Occipital lobe (tissue), 2 donors: Measurements from ENCODE around the gene ZPBP2. TPM values are rescaled to one million over a fixed set of nuclear protein-coding genes. Genes with fewer than 3 reads are reported as not detected.
"Not testable (repeated sequence)": the region's sequence is repeated elsewhere in the genome, so short reads cannot be mapped to it uniquely, and the experiment has no call there.

Experiments used
- DNase-seq: peaks from one replicate; lab custom pipeline; 2025; lab: John Stamatoyannopoulos, UW
- total RNA-seq: library from RNA; depleted of rRNA; stranded (reverse); fragments of >200 nt; gene quantifications from one replicate; pipeline ENCODE4 v1.2.3, GENCODE V29; 2014

The ZPBP2 gene
- total RNA-seq, 1 donor from 2014 or later: not detected

DNA sequence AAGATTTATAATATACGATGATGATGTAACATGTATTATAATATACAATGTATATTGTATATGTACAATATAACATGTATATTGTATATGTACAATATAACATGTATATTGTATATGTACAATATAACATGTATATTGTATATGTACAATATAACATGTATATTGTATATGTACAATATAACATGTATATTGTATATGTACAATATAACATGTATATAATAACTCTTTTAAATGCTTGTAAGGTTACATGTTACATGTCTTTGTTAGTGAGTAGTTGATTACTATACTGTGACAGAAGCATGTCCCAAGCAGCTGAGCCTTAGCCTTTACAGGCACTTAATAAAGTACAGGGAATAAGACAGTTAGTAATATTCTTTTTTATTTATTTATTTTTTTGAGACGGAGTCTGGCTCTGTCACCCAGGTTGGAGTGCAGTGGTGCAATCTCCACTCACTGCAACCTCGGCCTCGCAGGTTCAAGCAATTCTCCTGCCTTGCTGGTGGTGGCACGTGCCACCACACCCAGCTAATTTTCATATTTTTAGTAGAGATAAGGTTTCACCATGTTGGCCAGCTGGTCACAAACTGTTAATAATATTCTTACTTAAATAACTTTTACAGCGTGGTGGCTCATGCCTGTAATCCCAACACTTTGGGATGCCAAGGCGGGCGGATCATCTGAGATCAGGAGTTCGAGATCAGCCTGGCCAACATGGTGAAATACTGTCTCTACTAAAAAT is 11.9 kb upstream of the ZPBP2 start:
- not testable (repeated sequence) for DNase-seq

DNA sequence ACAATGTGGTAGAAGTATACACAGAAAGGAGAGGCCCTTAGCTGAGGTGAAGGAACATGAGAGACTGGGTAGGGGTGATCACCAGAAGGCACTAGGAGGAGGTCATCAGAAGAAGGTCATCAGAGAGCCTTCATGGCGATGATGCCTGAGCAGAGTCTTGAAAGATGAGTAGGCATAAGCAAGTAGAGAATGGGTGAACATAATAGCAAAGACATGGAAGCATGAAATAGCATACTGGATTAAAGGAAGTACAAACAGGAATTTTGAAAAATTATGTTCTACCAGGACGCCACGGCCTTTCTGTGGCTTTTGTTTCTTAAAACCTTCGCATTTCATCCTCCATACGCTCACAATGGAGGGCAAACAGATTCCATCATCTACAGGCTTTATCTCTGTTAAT is 6.8 kb upstream of the ZPBP2 start:
- no peak for DNase-seq

GRCh38 chr17:39863244-39863917 is 4.6 kb upstream of the ZPBP2 start:
- DNase-seq: no peak

- no peak for DNase-seq
Observed at GRCh38 chr17:39863918-39864746, 3.9 kb upstream of the ZPBP2 start, which contains the start of gene IKZF3. Gene IKZF3, minus strand, starts transcription at chr17:39864312. Its CDS starts 186 bp downstream, at chr17:39864126.

DNA sequence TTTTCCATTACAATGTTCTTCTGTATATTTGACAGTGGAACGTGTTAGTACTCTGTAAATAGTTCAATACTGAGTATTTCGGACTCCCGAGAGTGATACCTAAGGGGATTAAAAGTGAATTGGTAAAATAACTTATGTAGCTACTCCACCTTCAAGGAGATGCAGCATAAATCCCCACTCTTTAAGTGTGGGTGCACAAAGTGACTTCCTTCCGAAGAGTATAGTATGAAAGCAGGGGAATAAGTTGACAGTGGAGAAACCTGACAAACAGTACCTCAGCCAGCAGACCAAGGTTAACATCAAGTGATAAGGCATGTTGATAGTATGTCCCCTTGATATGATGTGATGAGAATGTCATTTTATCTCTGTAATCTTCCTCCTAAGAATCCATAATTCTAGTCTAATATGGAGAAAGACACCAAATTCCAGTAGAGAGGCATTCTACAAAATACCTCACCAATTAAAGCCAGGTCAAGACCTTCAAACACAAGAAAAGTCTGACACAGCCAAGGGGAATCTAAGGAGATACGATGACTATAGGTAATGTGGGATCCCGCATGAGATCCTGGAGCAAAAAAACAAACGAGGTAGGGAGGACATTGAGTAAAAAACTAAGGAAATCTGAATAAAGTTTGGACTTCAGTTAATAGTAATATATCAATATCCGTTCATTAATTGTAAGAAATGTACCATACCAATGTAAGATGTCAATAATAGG is 1.8 kb upstream of the ZPBP2 start:
- DNase-seq: no peak

DNA sequence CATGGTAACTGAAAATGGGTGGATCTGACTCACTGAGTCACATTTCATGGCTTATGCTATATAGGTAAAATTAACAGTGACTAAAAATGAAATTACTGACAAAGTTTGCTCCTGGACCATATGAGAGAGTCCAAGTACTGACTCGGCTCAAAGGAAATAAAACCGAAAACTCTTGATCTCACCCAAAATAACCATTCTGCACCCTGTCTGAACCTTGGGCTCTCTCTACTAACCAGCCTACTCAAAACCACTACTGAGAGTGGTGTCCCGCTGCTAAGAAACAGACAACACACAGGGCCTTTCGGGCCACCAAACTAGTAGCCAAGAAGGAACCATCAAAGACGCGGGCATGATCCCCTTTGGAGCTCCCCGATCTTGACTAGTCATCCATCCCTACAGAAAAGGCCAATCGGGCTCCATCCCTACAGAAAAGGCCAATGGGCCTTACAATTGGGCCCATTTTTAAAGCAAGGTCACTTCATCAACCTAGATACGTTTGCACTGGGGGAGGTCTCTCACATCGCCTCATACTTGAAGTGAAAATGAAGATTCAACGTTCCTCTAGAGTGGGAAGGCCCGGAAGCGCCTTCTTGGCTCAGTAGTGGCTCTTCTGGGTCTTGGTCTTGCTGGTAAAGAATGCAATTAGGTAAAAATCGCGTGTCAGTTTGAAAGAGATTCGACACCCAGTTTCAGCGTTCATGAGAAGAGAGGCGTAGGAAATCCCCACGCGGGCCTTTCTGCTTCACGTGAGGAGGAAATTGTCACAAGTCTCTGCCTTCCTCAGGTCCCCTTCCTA is 720 bp upstream of the ZPBP2 start:
- no peak for DNase-seq

DNA sequence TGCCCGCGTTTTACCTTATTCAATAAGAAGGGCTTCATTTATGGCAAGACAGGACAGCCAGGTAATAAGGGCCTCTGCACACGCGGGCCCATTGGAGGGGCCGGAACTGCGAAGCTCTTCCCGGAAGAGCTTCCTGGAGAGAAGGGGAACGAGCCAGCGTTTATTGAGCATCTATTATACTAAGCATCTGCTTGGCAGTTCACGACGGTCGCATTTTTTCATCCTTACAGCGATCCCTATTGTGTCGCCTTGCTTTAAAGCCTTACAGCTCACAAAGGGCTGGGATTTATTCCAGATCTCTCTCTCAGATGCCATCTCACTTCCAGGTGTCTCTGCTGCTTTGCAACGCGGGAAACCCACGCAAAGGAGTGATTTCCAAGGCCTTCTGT is 546 bp downstream of the ZPBP2 start:
- no peak for DNase-seq

- DNase-seq: no peak
Observed at GRCh38 chr17:39870776-39871175, 2.8 kb downstream of the ZPBP2 start.

DNA sequence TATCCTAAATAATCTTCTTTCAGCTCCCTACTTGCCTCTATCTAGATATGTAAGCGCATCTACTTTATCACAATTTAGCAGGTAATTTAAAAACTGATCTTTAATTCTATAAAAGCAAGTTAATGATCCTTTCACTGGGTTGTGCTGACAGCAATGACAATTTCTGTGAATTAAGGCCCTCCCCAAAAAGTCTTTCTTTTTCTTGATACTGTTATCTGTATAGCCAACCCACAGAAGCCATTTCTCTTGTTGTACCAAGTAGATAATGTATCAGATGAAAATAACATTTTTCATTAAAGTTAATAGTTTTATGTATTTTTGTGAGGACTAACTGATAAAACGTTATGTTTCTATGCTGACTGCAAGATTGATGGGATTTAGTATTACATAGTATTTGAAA is 3.8 kb downstream of the ZPBP2 start:
- no peak for DNase-seq

DNA sequence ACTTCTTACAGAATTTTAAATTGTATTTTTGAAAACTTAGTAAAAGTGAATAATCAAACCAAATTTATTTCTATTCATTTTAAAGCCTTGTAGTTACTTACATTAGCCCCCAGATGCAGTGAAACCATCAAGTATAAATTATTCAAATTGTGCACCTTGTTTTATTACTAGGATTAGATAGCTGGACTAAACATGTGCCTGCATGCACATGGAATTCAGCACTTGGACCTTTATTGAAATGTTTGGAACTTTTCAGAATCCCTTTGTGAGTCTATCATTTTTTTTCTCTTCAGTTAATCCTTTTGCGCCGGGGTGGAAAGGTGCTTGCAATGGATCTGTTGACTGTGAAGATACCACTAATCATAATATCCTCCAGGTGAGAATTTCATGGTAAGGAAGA is 4.7 kb downstream of the ZPBP2 start:
- no peak for DNase-seq

- not testable (repeated sequence) for DNase-seq
Observed at GRCh38 chr17:39886102-39886501, 18.1 kb downstream of the ZPBP2 start.

- no peak for DNase-seq
Observed at GRCh38 chr17:39887078-39887477, 19.1 kb downstream of the ZPBP2 start.

- DNase-seq: no peak
Observed at GRCh38 chr17:39889200-39889599, 21.2 kb downstream of the ZPBP2 start.

DNA sequence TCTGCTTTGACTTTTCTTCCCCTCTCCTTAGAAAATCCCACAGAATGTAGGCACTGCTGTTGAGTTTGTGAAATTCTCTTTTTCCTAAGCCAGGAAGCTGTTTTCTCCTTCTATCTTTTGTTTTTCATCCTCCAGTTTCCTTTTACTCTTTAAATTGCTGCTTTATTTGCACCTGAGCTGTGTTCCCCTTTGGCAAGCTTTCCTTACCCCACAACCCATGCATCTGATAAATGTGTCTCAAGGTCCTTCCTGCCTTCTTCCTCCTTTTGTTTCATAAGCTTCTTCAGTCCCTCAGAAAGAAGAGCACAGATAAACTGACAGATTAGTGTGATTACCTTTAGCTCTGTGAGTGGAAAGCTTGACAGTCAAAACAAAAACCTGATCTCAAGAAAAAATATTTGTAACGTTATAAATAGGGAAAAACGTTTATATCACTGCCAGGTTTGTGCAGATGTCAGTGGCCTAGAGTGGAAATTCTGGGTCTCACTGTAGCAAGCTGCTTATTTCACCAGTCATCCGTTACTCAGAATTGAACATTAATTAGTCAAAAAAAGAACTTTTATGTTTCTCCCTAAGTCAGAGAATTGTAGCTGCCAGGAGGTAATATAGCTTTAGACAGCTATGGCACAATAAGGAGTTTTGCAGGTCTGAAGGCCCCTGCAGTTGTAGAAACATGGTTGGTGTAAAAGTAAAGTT is 26.8 kb downstream of the ZPBP2 start:
- DNase-seq: no peak

GRCh38 chr17:39898088-39898487 is 30.1 kb downstream of the ZPBP2 start:
- no peak for DNase-seq

DNA sequence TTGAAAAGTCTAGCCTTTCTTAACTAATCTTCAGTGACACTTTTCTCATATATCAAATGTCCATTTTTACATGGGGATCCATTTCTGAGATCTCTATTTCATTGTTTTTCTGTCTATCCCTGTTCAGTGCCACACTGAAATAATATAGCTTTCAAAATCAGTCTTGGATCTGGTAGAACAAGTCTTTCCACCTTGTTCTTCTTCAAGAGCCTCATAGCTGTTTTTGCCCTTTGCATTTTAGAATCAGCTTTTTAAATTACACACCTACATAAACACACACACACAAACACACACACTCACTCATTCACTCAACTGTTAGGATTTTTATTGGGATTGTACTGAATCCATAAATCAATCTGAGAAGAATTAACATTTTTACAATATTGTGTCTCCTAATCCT is 31.2 kb downstream of the ZPBP2 start:
- DNase-seq: no peak

- DNase-seq: not testable (repeated sequence)
Observed at GRCh38 chr17:39902027-39902426, 34.0 kb downstream of the ZPBP2 start.

DNA sequence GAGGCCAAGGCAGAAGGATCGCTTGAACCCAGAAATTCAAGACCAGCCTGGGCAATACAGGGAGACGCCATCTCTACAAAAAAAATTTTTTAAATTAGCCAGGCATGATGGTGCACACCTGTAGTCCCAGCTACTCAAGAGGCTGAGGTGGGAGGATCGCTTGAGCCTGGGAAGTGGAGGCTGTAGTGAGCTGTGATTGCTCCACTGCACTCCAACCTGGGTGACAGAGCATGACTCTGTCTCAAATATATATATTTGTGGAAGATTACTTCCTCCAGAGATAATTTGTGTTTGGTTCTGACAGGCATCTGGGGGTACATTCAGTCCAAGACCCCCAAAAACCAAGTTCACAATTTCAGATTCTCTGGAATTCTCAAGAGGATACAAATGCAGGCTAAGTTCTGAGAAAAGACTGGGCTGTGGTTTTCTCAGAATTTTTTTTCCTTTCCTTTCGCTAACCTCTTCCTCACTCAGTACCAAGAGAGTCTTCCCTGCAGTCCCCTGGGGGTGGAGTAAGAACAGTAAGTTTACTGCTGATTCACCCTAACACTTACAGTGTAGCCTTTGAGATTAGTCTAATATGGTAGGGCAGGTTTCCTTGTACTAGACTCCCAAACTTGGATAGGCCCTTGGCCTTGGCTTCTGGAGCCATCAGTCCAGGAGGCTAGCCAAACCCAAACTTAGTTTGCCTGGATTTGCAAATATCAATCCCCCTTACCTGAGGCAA is 35.3 kb downstream of the ZPBP2 start:
- DNase-seq: no peak

DNA sequence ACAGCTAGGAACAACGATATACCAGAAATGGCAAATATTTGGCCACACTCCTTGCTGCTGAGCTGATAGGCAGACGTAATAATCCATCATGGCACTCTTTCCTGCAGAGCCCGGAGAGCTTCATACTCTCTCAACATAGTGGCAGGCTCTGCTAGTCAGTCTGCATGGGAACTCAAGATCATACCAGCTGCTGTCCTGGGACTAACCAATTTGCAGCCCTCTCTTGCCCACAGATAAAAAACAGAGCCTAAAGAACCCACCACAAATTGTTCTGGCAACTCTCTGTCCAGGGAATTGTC is 36.9 kb downstream of the ZPBP2 start:
- no peak for DNase-seq
